Measurements from ENCODE around the gene CCS.
"Not testable (repeated sequence)": the region's sequence is repeated elsewhere in the genome, so short reads cannot be mapped to it uniquely, and the experiment has no call there.

CCS gene

DNA sequence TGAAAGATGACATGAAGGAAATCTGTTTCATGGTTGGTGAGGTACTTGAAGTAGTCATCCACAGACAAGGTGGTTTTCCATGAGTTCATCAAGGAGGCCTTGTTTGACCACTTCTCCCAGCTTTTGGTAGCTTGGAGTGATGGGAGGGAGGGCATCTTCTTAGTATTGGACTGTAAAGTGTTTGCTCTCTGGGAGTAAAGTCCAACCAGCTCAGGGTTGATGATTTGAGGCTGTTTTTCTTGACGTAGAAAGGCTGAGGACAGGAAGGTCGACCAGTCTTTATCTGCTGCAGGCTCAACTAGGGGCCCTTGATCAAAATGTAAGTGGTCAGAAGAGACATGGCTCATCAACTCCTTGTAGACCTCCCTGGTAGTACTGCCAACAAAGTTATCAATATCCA lies 1.8 kb upstream of the CCS start:
- no peak for DNase-seq (ENCODE audit: low spot score)

DNA sequence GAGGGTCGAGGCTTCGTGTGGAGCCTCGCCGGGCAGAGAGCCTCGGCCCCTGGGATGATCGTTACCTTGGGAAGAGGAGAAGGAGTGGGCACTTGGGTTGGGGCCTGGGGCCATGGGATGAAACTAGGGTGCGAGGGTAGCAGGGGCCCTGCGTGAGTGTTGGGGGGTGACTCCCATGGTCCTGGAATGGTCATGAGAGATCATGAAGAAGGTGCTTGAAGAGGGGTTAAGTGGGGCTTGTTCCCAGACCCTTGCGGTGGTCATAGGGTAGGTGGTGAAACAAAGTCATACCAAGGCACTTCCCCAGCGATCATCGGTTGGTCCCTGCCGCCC lies 284 bp downstream of the CCS start:
- no peak for DNase-seq (ENCODE audit: low spot score)

DNA sequence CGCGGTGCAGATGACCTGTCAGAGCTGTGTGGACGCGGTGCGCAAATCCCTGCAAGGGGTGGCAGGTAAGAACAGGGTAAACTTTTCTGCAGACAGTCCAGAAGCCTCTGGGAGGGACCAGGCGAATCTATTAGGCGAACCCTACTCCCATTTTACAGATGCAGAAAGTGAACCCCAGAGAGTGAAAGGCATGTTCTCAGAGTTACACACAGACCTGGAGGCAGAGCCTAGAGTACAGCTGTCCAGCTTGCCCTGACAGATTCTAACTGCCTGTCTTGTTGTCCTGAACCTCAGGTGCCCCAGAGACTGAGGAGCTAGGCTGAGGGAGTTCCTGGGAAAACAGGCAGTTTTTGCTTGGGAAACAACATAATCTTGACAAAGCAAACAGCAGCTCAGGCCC lies 665 bp downstream of the CCS start:
- DNase-seq (ENCODE audit: low spot score): no peak

DNA sequence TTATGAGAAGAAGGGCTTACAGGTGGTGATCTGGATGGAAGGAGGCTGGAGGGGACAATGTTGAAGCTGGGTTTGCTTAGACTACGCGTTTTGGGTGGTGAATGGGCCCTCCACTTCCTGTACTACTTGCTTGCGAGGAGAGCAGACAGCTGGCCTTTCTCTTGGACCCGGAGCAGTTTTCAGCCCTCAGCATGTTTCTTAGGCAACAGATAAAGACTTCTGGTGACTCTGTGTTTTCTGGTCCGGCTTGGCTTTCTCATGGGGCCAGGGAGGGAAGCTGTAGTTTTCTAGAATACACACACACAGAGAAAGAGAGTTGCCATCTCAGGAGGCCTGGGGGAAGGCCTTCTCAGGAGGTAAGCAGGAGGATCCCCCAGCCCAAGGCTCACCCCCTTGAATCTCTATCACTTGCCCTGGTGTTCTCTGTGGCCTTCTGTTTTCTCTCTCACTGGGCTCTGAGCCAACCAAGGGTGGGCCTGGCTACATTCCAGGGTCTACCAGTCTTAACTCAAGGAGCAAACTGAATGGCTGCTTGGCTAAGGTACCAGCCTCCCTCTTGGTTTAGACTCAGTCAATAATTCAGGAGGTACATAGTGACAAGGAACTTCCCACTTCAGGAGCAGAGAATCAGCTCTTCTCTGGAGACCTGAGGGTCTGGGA lies 2.4 kb downstream of the CCS start:
- no peak for DNase-seq (ENCODE audit: low spot score)

DNA sequence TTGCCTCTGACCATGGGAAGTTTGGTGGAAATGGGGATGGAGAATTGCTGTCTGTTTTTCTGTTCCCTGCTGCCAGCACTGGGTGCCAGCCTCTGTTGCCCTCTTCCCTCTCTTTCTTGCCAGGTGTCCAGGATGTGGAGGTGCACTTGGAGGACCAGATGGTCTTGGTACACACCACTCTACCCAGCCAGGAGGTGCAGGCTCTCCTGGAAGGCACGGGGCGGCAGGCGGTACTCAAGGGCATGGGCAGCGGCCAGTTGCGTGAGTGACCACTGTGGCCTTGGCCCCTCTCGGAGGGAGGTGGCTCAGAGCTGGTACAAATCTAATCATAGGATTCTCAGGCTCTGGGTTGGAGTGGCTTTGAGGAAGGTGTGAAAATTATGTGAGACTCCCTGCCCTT lies 6.0 kb downstream of the CCS start:
- DNase-seq (ENCODE audit: low spot score): no peak

DNA sequence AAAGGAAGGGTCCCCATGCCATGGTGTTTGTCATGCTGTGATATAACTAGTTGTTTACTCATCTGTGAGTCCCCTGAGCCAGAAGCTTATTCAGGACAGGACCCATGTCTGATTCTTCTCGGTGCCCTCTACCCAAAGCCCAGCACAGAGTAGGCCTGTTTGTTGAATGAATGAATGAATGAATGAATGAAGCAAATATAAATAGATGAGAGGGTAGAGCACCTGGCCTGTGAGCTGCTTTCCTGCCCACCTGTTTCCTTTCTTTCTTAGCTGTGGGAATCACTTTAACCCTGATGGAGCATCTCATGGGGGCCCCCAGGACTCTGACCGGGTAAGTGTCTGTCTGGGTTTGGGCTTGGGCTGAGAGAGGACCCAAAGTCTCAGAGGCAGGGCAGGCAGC lies 7.2 kb downstream of the CCS start:
- DNase-seq (ENCODE audit: low spot score): no peak

DNA sequence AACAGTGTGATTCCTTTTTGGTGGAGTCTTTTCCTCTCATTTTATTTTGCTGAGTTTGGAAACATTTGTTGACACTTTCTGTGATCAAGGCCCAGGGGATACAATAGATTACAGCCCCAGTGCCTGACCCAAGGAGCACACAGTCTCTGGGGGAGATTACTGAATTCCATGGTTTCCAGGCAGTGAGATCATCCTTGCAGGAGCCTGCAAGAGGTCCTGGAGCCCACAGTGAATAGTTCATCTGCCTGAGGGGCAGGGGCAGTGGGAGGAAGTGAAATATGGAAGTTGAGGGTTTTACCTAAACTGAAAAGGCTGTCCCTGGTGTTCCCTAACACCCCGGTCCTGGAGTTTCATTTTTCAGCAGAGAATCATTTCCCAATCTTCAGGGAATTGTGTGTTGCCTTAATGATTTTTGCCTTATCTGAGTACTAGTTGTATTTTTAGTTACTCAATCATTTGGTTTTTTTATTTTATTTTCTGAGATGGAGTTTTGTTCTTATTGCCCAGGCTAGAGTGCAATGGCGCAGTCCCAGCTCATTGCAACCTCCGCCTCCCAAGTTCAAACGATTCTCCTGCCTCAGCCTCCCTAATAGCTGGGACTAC lies 7.7 kb downstream of the CCS start:
- no peak for DNase-seq (ENCODE audit: low spot score)

DNA sequence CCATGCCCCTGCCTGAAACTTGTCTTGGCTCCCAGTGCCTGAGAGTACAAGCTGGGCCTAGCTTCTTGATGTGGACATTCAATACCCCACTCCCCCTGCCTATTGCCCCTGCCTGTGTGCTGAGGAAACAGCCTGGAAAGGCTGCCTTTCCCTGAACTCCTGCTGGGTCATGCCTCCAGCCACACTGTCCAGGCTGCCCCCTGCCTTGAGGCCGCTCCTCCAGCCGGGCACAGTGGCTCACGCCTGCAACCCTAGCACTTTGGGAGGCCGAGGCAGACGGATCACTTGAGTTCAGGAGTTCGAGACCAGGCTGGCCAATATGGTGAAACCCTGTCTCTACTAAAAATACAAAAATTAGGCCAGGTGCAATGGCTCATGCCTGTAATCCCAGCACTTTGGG lies 10.1 kb downstream of the CCS start:
- DNase-seq (ENCODE audit: low spot score): no peak

DNA sequence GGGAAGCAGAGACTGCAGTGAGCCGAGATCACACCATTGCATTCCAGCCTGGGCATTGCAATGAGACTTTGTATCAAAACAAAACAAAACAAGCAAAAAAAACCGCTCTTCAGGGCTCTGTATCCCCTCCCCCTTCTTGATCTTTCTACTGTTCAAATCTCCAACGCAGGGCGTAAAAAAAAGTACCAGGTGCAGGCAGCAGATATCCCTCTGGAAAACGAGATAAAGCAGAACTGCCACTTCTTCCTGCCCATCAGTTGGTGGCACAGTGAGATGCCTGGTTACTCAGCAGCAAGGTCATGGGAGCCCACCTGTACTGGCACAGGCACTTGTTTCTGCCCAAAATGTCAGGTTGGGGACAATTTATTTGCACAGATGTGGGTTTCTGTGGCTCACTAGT lies 11.2 kb downstream of the CCS start:
- DNase-seq (ENCODE audit: low spot score): no peak

DNA sequence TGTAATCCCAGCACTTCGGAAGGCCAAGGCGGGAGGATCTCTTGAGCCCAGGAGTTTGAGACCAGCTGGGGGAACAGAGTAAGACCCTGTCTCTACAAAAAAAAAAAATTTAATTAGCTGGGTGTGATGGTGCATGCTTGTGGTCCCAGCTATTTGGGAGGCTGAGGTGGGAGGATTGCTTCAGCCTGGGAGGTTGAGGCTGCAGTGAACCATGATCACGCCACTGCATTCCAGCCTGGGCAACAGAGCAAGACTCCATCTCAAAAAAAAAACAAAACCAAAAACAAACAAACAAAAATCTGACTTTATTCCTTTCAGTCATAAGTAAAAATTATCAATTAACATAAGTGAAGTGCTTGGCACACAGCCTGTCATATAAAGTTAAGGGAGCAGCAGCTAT lies 13.6 kb downstream of the CCS start:
- not testable (repeated sequence) for DNase-seq (ENCODE audit: low spot score)

DNA sequence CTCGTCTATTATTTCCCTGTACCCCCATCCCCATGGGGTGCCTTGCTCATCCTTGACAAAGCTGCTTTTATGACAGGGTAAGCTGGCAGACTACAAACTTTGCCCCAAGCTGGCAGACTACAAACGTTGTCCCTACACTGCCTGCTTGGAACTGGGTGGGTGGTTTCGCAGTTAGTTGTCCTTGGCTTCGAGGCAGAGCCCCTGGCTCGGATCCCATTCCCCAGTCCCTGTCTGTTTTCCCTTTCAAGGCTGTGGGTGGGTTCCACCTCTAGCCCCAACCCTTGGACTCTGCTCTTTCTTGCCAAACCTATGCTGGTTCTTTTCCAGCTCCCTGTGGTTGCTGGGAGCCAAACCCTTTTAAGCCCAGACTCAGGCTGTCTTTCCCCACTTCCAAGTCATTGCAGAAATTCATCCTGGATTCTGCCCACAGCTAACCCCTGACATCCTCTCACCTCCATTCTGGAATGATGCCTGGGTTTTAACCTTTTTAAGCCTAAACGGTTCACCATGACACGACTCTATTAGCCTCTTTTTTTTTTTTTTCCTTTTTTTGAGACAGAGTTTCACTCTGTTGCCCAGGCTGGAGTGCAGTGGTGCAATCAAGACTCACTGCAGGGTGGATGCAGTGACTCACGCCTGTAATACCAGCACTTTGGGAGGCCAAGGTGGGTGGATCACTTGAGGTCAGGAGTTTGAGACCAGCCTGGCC lies 14.3 kb downstream of the CCS start:
- DNase-seq (ENCODE audit: low spot score): no peak

DNA sequence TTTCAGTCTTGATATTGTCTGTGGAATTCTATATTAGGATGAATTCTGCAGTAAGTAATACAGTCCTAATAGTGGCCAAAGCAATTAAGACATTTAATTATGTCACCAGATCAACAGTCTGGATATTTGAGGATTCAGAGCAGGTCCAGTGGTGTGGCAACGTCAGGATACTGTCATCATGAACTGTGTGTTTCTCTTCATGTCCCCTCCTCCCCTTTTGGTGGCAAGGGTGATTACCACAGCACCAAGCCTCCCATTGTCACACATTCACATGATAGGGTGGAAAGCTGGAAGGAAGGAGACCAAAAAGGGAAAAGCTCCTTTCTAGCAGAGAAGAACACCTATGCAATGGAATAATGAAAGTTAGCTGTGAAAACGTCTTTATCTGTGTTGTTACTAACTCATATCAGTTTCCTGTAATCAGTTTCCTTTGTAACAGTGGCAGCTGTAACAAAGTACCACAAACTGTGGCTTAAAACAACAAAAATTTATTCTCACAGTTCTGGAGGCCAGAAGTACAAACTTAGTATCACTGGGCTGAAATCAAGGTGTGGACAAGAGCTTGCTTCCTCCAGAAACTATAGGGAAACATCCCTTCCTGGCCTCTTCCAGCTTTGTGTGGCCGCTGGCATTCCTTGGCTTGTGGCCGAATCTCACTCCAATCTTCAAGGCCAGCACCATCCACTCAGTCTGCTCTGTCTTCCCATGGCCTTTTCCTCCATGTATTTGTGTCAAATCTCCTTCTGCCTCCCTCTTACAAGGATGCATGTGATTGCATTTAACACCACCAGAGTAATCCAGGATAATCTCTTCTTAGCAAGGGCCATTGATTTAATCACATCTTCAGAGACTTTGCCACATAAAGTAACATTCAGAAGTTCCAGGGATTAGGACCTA lies 17.0 kb downstream of the CCS start:
- DNase-seq (ENCODE audit: low spot score): no peak

DNA sequence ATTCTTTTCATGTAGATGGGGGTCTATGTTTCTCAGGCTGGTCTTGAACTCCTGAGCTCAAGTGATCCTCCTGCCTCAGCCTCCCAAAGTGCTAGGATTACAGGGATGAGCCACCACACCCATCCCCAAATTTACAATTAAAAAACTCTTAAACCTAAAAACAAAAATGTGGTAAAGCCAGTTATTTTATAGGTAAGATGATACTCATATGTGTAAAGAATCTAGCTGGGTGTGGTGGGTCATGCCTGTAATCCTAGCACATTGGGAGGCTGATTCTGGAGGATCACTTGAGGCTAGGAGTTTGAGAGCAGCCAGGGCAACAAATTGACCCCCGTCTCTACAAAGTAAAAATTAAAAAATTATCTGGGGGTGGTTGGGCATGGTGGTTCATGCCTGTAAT lies 19.5 kb downstream of the CCS start:
- no peak for DNase-seq (ENCODE audit: low spot score)

DNA sequence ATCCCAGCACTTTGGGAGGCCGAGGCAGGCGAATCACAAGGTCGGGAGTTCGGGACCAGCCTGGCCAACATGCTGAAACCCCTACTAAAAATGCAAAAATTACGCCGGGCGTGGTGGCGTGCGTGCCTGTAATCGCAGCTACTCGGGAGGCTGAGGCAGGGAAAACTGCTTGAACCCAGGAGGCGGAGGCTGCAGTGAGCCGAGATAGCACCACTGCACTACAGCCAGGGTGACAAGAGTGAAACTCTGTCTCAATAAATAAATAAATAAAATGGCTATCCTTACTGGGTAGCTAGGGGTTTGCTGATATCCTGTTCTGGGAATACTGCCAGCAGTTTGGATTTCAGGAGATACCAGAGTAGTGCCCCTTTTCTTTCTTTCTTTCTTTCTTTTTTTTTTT lies 21.1 kb downstream of the CCS start:
- no peak for DNase-seq (ENCODE audit: low spot score)

DNA sequence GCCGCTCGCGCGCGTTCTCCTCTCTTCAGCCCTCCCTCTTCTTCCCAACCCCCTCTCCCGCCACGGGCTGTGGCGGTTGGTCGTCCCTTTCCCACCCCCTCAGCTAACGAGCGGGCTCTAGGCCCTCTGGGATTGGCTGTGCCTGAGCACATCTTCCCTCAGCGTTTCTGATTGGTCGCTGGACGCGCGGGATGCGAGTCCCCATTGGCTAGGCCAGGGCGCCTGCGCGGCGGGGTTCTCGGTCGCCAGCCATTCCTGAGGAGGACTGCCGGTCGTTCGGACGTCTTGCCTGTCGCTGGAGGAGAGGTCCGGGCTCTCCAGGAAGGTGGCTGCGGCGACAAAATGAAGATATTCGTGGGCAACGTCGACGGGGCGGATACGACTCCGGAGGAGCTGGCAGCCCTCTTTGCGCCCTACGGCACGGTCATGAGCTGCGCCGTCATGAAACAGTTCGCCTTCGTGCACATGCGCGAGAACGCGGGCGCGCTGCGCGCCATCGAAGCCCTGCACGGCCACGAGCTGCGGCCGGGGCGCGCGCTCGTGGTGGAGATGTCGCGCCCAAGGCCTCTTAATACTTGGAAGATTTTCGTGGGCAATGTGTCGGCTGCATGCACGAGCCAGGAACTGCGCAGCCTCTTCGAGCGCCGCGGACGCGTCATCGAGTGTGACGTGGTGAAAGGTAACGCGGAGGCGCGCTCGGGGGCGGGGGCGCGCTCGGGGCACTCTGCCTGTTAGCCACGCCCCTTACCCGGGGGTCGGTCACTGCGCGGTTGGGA lies 23.6 kb downstream of the CCS start, which contains the start of gene RBM14:
TSS of gene RBM14 (plus strand) at position 252 of the 776 bp plus-strand sequence. CDS start at position 343, 91 bp downstream.
- DNase-seq (ENCODE audit: low spot score): peak; percentile 99

DNA sequence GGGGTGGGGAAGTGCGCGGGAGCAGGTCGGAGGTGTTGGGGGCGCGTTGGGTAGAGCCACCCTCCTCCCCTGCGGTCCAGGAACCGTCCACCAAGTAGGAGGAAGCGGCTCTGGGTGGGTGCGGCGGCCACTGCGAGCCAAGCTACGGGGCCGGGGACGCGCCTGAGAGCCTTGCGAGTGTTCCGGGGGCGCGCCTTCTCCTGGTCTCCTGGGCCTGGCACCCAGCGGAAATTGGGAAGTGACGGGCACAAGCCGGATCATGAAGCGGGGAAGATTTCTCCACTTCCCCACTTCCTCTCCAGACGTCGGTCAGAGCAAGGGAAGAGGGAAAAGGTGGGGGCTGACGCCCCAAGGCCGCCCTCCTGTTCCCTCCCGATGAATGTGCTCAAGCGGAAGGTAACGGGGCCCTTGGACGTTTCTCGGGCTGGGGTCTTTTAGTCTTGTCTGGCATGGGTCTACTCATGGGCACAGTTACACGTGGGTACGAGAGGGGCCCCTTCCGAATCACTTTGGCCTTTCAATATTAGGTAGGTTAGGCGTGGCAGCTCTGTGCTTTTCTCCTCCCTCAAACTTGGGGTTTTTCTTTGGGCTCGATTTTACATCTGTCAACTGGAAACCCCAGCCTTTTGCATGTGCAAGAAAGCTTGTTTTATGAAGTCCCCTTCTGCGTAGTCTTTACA lies 24.3 kb downstream of the CCS start:
- no peak for DNase-seq (ENCODE audit: low spot score)

DNA sequence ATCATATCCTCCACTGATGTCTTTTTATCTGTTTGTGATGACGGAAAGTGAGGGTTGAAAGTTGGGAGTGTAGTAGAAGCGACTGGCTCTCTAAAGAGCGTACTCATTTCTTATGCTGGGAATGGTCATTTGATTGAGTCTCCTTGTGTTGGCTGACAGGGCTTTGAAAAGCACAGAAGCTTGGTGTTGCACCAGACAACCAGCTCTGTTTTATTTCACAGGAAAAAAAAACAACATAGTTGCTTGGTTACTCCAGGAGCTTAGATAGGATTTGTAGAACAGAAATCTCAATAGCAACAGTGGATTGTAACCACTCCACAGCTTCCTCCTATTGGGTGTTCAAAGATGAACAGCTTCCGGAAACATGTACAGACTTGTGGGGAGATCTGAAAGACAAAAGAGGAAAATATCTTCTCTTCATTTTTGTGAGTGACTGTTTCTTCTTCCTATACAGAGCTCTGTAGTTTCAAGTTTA lies 26.1 kb downstream of the CCS start:
- no peak for DNase-seq (ENCODE audit: low spot score)

DNA sequence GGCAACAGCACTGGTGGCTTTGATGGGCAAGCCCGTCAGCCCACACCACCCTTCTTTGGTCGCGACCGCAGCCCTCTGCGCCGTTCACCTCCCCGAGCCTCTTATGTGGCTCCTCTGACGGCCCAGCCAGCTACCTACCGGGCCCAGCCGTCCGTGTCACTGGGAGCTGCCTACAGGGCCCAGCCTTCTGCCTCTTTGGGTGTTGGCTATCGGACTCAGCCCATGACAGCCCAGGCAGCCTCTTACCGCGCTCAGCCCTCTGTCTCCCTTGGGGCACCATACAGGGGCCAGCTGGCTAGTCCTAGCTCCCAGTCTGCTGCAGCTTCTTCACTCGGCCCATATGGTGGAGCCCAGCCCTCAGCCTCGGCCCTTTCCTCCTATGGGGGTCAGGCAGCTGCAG lies 31.5 kb downstream of the CCS start:
- DNase-seq (ENCODE audit: low spot score): no peak

DNA sequence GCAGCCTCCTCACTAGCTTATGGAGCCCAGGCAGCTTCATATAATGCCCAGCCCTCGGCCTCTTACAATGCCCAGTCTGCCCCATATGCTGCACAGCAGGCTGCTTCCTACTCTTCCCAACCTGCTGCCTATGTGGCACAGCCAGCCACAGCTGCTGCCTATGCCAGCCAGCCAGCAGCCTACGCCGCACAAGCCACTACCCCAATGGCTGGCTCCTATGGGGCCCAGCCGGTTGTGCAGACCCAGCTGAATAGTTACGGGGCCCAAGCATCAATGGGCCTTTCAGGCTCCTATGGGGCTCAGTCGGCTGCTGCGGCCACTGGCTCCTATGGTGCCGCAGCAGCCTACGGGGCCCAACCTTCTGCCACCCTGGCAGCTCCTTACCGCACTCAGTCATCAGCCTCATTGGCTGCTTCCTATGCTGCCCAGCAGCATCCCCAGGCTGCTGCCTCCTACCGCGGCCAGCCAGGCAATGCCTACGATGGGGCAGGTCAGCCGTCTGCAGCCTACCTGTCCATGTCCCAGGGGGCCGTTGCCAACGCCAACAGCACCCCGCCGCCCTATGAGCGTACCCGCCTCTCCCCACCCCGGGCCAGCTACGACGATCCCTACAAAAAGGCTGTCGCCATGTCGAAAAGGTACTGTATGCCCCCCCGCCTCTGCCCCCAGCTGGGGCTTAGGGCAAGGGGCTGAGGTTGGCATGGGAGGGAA lies 32.2 kb downstream of the CCS start:
- no peak for DNase-seq (ENCODE audit: low spot score)

DNA sequence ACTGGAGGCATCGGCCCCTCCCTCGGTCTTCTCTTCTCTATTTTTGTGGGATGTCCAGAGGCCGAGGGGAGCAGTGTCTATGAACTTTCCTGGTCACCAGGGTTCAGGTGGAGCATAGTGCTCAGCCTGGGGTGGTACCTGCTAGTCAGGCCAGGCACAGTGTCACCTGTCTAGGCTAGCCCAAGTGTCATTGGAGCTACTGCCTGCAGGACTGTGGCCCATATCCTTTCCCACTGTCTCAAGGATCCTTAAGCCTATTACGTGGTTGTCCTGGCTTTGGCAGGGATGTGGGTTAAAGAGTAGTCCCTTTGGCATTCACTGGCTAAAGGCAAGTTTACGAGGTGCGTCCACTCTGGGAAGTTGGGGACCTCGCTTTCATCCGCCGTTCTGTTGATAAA lies 32.8 kb downstream of the CCS start:
- no peak for DNase-seq (ENCODE audit: low spot score)
